HG02588 (cell line): ENCODE data around the gene PRRT1B.

Source experiments
- ATAC-seq: cut with Tn5 transposase; IDR thresholded peaks from one replicate; pipeline ENCODE4 v1.9.1; 2021; ENCODE audit warnings: mild to moderate bottlenecking, moderate library complexity; ENCODE audit not compliant: unreplicated experiment

Gene PRRT1B

DNA sequence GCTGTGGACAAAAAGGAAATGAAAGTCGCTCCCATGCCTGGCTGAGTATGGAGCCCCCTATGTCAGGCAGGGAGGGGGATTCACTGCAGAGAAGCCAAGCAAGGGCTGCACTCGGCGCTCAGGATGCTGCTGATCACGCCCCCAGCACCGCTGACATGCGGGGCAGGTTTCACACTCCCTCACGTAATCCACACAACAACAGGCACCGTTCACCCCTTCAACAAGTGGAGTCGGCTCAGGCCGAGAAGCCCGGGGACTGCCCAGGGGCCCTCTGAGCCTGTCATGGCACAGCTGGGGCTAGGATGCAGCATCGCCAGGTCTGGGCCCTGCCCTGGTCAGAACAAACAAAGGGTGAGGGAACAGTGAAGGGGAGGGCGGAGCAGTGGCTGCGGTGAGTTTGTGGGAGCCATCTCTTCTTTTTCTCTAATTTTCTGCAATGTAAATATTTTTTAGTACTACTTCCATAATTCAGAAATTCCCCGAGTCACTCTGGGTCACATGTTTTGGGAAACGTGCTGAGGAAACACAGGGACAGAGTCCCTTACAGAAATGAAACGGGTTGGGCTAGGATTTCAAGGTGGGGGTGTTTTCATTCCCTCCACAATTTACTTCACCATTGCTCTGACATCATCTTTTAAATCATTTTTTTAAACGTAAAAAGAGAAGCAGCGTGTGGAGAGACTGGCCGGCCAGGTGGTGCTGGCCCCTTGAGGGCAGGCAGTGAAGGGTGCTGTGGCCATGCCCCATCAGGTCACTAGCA lies 49.8 kb downstream of the PRRT1B start:
- ATAC-seq = no peak

DNA sequence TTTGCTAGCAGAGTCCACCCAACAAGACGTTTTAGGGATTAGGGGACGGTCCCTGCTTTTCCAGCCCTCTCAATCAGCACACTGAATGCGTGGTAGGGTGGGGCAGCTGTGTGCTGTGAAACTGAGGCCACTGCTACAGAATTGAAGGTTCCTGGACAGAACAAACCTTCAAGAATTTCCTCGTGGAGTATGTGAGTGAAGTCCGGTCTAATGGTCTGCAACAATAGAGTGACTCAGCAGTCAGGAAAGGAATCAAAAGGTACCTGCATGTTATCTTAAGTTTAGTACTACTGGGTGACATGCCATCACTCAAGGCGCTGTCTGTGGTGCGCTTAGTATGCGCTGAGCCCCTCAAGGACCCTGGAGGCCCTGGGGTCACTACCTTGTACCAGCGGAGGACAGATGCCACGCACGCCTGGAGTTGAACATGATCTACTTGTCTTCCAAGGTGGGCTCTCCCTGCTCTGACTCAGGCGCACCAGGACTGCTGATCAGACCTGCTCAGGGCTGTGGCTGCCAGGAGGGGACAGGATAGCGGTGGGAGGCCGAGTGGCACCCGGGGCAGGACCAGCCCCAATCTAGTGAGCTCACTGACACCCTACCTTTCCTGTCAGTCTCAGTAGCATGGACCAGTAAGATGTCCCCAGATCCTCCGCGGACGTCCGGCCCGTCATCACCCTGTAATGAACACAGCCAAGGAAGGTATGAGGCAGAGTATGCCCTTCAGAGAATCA lies 50.5 kb downstream of the PRRT1B start:
- ATAC-seq = no peak

DNA sequence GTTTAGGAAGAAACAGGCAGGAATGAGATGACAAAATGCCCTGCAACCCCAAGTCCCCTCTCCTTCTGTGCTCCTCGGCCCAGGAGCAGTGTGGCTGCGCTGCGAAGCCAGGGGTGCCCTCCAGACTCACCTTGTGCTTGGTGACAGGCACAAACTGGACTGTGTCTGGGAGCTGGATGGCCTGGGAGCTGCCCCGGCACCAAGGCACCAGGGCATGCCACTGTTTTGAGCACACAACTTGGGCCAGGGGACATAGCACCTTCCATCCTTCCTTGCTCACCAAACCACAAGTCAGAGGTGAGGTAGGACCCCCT lies 51.1 kb downstream of the PRRT1B start:
- ATAC-seq = no peak

DNA sequence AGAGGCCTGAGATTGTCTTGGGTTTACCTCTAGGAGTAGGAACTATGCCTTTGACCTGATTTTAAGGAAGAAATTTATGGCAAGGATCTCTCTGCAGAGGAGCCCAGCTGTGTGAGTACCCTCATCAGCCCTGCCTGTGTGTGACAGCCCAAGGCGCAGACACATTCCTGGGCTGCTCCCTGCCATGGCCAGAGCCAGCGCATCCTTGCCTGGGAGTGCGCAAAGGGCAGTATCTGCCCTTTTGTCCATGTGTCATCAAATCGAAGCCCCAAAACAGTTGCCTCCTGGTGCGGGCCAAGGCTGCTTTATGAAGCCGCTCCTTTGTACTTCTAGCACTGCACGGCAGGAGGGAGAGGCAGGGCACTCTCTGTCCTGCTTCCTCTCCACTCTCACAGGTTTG lies 51.9 kb downstream of the PRRT1B start:
- no peak for ATAC-seq

DNA sequence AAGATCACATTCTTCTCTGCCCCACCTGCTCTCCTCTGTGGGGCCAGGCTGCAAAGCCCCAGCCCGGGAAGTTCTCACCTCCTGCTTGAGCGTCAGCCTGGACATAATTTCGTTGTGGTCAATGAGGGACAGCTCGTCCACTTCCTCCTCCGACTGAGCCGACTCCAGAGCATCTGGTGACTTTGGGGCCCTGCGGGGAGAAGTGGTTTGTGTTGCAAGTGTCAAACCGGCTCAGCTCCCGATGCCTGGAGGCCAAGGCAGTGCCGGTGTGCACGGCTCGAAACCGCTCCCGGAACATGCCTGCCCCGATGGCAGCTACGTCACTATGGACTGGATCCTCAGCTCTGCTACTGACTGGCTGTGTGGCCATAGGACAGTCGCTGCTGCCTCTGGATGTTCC lies 52.8 kb downstream of the PRRT1B start:
- no peak for ATAC-seq

DNA sequence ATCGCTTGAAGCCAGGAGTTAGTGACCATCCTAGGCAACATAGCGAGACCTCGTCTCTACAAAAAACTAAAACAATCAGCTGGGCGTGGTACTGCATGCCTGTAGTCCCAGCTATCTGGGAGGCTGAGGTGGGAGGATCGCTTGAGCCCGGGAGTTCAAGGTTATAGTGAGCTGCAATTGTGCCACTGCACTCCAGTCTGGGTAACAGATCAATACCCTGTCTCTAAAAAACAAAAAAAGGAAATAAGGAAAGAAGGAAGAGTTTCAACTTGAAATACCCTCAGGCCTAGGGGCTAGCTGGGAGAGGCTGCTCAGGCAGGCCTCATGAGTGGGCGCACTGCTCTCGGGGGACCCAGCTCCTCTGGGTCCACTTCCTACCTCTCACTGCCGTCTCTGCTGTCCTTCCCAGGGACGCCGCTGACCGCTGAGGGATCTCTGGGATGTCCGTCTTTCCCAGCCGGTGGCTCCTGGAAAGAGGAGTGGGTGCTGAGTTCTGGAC lies 56.4 kb downstream of the PRRT1B start:
- no peak for ATAC-seq

DNA sequence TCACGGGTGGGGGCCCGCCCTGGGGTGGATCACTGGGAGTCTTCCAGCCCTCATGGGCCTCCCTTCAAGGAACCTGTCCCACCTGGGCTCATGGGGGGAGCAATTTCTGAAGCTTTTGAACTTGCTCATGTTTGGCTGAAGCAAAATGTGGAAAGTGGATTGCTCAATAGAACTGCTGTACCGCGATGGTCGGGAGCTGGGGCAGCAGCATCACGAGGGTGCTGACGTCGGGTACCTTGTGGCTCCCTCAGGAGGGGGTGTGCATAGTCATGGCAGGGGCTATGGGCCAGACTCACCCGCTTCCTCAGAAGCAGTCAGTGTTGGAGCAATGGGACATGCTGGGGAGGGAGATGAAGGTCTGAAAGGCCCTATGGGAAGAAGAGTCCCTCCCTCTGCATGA lies 57.9 kb downstream of the PRRT1B start:
- no peak for ATAC-seq

DNA sequence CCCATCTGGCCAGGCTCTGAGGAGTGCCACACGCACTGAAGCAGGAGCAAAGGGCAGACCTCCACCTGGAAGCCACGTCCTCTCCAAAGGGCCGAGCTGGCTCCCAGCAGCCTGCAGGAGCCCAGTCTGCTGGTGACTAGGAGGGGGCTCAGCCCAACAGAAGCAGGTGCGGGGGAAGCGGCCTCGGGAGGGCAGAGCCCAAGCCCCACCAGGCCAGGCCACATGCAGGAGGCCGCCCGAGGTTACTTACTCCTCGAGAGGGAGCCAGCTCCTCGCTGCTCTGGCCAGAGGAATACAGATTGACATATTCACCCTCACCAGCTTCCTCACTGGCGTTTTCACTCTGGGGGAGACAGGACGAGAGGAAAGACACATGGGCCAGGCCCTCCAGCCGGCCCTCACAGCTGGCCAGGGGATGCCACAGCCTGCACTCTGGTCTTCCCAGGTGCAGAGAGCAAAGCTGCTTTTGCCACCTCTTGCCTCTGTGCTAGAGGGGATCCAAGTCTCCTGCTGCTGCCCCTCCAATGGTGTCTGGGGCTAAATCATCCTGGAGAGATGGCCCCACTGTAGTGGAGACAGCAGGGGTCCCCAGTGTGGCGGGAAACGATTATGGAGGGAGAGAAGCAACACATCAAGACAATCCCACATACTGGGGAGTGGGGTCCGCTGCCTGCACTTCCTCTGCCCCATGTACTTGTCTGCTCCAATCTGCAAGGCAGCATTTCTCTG lies 58.6 kb downstream of the PRRT1B start:
- no peak for ATAC-seq

DNA sequence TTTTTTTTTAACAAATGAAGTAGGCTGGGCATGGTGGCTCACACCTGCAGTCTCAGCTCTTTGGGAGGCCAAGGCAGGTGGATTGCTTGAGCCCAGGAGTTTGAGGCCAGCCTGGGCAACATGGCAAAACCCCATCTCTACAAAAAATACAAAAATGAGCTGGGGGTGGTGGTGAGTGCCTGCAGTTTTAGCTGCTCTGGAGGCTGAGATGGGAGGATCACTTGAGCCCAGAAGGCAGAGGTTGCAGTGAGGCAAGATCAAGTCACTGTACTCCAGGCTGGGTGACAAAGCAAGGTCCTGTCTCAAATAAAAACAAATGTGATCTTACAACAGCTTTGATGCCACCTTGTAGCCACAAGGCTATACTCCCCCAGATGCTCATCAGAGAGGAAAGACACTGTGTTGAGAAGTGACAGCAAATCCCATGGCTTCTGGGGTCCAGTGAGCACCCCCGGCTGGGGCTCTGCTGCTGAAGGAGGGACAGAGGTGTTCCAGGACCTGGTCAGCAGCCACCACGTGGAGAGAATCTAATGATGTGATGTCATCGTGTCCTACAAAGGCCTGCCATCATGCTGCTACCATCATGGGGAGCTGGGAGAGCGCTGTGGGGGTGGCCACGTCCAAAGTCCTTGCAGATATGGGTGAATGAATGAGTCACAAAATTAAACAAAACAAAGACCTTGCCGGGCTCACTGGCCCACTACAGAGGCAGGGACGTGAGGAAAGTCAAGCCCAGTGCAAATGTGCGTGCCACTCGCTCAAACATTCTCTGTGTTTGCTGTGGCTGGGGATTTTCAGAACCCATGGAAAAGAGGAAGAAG lies 60.7 kb downstream of the PRRT1B start:
- ATAC-seq = no peak

DNA sequence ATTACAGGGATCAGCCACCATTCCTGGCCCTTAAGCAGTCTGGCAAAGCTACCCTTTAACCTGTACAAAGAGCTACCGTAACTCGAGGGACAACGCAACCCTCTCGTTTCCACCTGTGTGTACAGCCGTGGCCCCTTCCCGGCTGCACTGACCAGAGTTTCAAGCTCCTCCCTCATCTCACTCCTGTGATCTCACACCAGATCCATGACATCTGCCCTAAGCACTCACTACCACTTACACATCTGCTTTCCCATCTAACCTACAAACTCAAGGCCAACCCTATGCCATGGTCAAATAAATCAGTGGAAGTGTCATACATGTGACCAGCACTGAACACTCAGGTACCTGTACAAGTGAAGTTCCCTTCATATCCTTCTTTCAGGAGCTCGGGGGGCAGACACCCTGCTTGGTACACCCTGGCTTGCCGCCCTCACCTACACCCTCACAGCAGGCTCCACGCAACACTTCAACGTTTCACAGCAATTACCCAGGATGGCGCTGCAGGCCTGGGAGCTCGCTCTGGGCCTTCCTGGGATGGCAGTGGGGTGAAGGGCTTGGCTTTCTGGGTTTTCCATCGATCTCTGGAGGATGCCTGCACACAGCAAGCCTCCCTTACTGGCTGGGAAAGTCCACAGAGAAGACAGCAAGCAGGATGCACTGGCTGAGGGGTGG lies 61.7 kb downstream of the PRRT1B start:
- ATAC-seq = no peak

DNA sequence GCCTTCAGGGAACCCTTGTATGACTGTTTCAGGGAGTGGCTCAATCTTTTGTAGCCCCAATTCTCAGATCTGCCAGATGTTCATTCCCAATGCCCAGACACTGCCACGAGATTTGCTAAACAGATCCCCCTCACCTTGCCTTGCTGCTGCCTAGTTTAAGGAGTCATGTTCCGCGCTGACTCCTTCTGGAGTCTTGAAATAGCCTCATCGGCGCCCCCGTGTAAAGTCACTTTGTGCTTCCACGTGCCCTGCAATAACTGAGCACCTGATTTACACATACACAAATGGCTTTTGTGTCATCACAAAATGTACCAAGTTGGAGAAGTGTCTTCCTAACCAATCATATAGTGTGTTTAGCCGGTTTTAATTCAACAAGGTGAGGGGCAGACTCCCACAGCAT lies 62.3 kb downstream of the PRRT1B start:
- no peak for ATAC-seq

DNA sequence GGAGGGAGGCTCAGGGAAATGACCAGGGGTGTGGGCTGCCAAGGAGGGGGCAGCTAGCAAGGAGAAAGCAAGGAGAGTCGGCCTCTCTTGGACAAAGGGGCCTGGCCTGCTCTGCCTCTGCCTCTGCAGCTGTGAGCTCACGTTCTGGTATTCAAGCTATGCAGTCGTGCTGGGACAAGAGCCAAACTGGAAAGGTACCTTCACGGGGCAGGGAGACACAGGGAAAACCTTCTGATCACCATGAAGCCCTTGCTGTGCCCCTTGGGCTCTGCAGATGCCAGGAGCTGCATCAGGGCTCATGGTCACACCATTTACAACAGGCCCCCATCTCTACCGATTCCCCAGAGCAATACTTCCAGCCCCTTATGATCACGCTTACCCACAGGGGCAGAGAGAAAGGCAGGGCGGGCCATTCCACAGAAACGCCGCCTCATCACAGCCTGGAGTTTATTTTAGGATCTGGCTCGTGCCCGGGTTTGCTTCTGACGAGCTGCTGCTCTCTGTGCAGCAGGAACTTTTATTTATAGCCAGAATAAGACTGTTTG lies 63.2 kb downstream of the PRRT1B start:
- ATAC-seq = no peak
